Measurements from ENCODE around the gene RBM7.

RBM7 gene

DNA sequence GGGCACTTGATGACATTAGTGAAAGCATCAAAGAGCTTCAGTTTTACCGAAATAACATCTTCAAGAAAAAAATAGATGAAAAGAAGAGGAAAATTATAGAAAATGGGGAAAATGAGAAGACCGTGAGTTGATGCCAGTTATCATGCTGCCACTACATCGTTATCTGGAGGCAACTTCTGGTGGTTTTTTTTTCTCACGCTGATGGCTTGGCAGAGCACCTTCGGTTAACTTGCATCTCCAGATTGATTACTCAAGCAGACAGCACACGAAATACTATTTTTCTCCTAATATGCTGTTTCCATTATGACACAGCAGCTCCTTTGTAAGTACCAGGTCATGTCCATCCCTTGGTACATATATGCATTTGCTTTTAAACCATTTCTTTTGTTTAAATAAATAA lies 49.4 kb downstream of the RBM7 start:
- DNase-seq = no peak

DNA sequence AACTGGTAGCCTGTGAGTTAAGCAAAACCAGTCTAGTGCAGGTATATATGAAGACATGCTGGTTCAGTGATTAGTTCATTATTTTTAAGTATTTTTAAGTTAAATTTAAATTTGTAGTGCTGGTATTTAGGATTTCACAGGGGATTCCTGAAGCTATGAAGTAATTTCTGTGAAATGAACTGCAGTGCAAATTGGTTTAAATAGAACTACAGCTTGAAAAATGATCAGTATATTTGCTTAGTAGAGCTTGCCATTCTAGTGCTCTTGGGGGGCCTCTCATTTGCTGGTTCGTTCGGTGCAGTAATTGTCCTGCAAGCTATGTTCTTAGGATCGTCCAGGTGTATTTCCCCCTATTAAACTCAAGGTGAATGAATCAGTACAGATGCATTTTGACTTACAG lies 51.9 kb downstream of the RBM7 start:
- DNase-seq = no peak

Data from effector CD8-positive, alpha-beta T cell (primary cell).